ENCODE results near the gene CNTLN. TPM values are rescaled to one million over a fixed set of nuclear protein-coding genes. Genes with fewer than 3 reads are reported as not detected.

The CNTLN gene
- total RNA-seq, 1 donor from 2014 or later, result 11.3 TPM

DNA sequence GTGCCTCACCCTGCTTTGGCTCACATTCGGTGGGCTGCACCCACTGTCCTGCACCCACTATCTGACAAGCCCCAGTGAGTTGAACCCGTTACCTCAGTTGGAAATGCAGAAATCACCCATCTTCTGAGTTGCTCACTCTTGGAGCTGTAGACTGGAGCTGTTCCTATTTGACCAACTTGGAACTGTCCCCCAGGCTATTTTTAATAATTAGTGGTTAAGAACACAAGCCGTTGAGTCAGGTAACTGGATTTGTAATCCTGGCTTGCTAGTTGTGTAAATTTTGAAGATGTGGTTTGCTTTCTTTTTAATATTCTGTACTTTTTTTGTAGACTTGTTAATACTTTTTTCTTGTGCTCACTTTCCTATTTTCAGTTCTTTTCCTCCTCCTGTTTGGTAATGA is 81.2 kb downstream of the CNTLN start:
- Mint-ChIP-seq H3K27me3 (ENCODE audit: unreplicated experiment) (peaks cover 3% of the 10 kb centered on the region), H3K4me3 (ENCODE audit: unreplicated experiment) (no peak overlapping the region), H3K4me1 (ENCODE audit: low read depth, unreplicated experiment) (peaks cover 9% of the 10 kb centered on the region), H3K9me3 (ENCODE audit: unreplicated experiment) (peaks cover 2% of the 10 kb centered on the region), H3K36me3 (ENCODE audit: unreplicated experiment) (peaks cover 7% of the 10 kb centered on the region), H3K27ac (ENCODE audit: unreplicated experiment) (peak overlapping the region; percentile 34)
- no peak for DNase-seq
- TF ChIP-seq, protein P1, sequence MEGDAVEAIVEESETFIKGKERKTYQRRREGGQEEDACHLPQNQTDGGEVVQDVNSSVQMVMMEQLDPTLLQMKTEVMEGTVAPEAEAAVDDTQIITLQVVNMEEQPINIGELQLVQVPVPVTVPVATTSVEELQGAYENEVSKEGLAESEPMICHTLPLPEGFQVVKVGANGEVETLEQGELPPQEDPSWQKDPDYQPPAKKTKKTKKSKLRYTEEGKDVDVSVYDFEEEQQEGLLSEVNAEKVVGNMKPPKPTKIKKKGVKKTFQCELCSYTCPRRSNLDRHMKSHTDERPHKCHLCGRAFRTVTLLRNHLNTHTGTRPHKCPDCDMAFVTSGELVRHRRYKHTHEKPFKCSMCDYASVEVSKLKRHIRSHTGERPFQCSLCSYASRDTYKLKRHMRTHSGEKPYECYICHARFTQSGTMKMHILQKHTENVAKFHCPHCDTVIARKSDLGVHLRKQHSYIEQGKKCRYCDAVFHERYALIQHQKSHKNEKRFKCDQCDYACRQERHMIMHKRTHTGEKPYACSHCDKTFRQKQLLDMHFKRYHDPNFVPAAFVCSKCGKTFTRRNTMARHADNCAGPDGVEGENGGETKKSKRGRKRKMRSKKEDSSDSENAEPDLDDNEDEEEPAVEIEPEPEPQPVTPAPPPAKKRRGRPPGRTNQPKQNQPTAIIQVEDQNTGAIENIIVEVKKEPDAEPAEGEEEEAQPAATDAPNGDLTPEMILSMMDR (IDR thresholded peaks at IDR 0.05; ENCODE audit: partially characterized antibody, unreplicated experiment), result no peak

DNA sequence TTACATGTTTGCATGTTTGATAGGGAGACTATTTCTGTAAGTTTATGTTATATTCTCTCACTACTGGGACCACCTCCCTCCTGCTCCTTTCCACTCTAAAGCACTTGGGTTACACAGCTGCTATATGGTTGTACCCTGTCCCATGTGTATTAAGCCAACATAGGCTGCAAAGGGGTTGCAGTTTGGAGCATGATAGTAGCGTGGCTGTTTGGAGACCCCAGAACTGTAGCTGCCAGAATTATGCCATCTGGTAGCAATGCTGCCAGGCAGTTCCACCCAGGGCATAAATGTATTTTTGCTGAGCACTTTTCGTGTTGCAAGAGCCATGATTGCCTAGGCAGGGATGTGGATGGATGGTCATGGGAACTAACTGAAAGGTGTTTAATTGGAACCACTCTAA is 81.8 kb downstream of the CNTLN start:
- no peaks in the 10 kb centered on the region for H3K9me3 Mint-ChIP-seq (ENCODE audit: unreplicated experiment)
- peak overlapping the region; percentile 70 for H3K4me3 Mint-ChIP-seq (ENCODE audit: unreplicated experiment)
- peaks cover 5% of the 10 kb centered on the region for H3K36me3 Mint-ChIP-seq (ENCODE audit: unreplicated experiment)
- peaks cover 9% of the 10 kb centered on the region for H3K4me1 Mint-ChIP-seq (ENCODE audit: low read depth, unreplicated experiment)
- peak overlapping the region; percentile 62 for H3K27ac Mint-ChIP-seq (ENCODE audit: unreplicated experiment)
- TF ChIP-seq, protein P1 (IDR thresholded peaks at IDR 0.05; ENCODE audit: partially characterized antibody, unreplicated experiment), result no peak
- DNase-seq, result no peak
- H3K27me3 Mint-ChIP-seq (ENCODE audit: unreplicated experiment), result peaks cover 3% of the 10 kb centered on the region

DNA sequence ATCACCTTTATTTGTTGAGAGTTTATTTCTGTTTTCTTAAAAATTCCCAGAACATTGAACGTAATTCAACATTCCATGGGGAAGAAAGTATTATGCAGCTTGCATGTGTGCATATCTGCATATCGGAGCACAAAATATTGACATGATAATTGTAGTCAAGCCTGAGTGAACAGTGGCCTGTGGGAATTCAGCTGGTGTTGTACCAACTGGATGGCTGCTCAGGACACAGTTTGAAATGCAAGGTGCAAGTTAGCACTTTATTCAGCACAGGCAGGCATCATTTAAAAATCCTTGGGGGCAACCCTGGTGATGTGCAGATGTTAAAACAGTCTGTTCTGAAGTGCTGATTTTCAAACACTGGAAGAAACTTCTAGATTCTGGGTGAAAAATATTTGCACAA is 82.4 kb downstream of the CNTLN start:
- no peaks in the 10 kb centered on the region for H3K9me3 Mint-ChIP-seq (ENCODE audit: unreplicated experiment)
- no peak overlapping the region for H3K4me3 Mint-ChIP-seq (ENCODE audit: unreplicated experiment)
- TF ChIP-seq, protein P1 (IDR thresholded peaks at IDR 0.05; ENCODE audit: partially characterized antibody, unreplicated experiment), result no peak
- H3K27me3 Mint-ChIP-seq (ENCODE audit: unreplicated experiment), result peaks cover 3% of the 10 kb centered on the region
- peaks cover 9% of the 10 kb centered on the region for H3K4me1 Mint-ChIP-seq (ENCODE audit: low read depth, unreplicated experiment)
- peak; percentile 28 for DNase-seq
- H3K27ac Mint-ChIP-seq (ENCODE audit: unreplicated experiment), result no peak overlapping the region
- no peaks in the 10 kb centered on the region for H3K36me3 Mint-ChIP-seq (ENCODE audit: unreplicated experiment)

DNA sequence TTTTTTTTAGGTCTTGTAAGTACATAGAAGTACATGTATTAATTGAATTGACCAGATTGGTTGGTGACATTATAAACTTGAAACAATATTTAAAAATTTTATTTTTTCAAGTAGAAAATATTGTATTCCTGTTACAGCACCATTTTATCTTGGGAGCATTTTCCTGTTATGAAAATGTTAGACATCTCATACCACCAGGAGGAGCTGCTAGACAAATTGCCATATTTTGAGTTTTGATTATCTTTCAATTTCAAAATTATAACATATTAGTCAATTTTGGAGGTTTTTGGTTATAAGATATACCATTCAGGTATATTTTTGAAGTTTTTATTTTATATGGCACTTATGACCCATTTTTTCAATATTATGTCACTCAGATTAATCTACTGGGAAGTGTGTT is 84.4 kb downstream of the CNTLN start:
- H3K9me3 Mint-ChIP-seq (ENCODE audit: unreplicated experiment), result no peaks in the 10 kb centered on the region
- no peaks in the 10 kb centered on the region for H3K36me3 Mint-ChIP-seq (ENCODE audit: unreplicated experiment)
- TF ChIP-seq, protein P1 (IDR thresholded peaks at IDR 0.05; ENCODE audit: partially characterized antibody, unreplicated experiment), result peak; percentile 43
- H3K27ac Mint-ChIP-seq (ENCODE audit: unreplicated experiment), result no peak overlapping the region
- no peak for DNase-seq
- H3K27me3 Mint-ChIP-seq (ENCODE audit: unreplicated experiment), result peaks cover 3% of the 10 kb centered on the region
- H3K4me1 Mint-ChIP-seq (ENCODE audit: low read depth, unreplicated experiment), result peaks cover 9% of the 10 kb centered on the region
- no peak overlapping the region for H3K4me3 Mint-ChIP-seq (ENCODE audit: unreplicated experiment)

DNA sequence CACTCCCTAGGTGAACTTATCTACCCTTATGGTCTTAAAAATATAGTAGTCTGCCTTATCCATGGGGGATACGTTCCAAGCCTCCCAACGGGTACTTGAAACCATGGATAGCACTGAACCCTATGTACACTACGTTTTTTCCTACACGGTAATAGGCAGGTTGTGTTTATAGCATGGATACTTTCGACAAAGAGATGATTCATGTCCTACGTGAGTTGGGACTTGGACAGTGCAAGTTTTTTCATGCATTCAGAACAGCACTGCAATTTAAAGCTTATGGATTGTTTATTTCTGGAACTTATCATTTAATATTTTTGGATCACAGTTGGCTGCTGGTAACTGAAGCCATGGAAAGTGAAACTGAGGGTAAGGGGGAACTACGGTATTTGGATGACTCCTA is 88.1 kb downstream of the CNTLN start:
- H3K9me3 Mint-ChIP-seq (ENCODE audit: unreplicated experiment), result peaks cover 2% of the 10 kb centered on the region
- no peaks in the 10 kb centered on the region for H3K27me3 Mint-ChIP-seq (ENCODE audit: unreplicated experiment)
- TF ChIP-seq, protein P1 (IDR thresholded peaks at IDR 0.05; ENCODE audit: partially characterized antibody, unreplicated experiment), result no peak
- H3K4me3 Mint-ChIP-seq (ENCODE audit: unreplicated experiment), result no peak overlapping the region
- H3K4me1 Mint-ChIP-seq (ENCODE audit: low read depth, unreplicated experiment), result peaks cover 4% of the 10 kb centered on the region
- H3K27ac Mint-ChIP-seq (ENCODE audit: unreplicated experiment), result no peak overlapping the region
- H3K36me3 Mint-ChIP-seq (ENCODE audit: unreplicated experiment), result no peaks in the 10 kb centered on the region
- no peak for DNase-seq

All from glutamatergic neuron (in vitro differentiated cells).